GM21786 (cell line): ENCODE measurements around the gene PCCA.
"Not testable (repeated sequence)": the region's sequence is repeated elsewhere in the genome, so short reads cannot be mapped to it uniquely, and the experiment has no call there.

Source experiments
- ATAC-seq: cut with Tn5 transposase; IDR thresholded peaks from one replicate; pipeline ENCODE4 v1.9.1; 2021; ENCODE audit not compliant: unreplicated experiment

Gene PCCA

GRCh38 chr13:100298691-100299090 is 209.8 kb downstream of the PCCA start:
- no peak for ATAC-seq

DNA sequence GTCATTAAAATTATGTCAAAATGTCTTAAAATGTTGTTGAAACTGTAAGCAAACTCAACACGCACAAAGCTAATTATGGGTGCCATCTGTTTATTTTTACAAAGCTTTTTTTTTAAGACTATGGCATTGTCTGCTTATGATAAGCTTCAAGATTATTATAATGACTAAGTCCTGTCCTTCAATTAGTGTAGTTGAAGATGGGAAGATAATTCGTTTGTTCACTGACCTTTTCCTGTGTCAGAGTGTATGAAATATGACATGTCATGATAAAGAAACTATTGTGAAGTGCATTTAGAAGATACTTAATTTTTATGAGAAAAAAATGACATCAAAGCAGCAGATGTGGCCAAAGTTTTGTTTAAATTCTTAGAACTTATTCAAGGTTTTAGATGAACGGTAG is 211.3 kb downstream of the PCCA start:
- ATAC-seq, result no peak

- no peak for ATAC-seq
Measured at GRCh38 chr13:100300708-100301107, 211.8 kb downstream of the PCCA start.

DNA sequence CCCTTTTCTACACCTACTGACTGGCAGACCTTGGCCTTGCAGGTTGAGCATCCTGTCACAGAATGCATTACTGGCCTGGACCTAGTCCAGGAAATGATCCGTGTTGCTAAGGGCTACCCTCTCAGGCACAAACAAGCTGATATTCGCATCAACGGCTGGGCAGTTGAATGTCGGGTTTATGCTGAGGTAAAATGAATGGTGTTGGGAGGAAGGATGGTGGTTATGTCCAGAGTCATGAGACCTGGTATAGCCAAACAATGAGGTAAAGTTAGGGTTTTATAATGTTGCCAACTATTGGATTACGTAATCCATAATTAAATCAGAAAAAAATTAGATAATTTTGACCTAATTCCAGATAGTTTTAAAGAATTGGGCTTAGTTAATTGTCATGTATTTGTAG is 212.5 kb downstream of the PCCA start:
- no peak for ATAC-seq

DNA sequence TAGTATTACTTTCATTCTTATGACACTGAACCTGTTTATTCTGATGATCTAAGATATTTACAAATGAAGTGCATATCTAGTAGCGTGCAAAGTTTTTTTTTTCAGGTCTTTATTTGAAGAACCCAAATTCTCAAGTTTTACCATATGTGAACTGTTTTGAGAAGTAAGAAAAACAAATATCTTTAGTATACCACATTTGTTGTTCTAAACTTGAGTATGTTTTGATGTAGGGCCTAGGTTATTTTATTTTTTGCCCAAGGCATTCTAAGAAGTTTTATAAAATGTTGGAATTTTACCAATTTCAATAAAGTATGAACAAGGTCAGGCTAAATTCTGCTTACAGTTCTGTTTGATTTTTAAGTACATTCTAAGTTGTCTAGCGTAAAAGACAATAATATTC is 213.5 kb downstream of the PCCA start:
- no peak for ATAC-seq

DNA sequence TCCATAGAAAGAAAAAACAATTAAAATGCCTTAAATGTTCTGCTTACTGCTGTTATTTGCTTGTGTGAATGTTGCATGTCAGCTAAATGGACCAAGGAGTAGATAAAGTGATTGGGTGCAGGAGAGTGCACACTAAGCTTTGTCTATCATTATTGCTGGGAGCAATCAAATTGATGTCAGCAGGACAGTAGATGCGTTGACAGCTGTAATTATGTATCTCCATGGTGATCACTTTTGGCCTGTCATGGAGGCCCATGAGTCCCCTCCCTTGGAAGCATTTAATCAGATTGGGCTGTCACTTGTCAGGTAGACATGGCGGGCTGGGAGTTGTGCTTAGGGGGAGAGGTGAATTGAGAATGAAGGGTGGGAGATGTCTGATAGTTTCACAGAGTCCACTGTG is 215.3 kb downstream of the PCCA start:
- no peak for ATAC-seq

GRCh38 chr13:100305398-100305797 is 216.5 kb downstream of the PCCA start:
- ATAC-seq, result no peak

- ATAC-seq, result no peak
Measured at GRCh38 chr13:100306030-100306429, 217.1 kb downstream of the PCCA start.

DNA sequence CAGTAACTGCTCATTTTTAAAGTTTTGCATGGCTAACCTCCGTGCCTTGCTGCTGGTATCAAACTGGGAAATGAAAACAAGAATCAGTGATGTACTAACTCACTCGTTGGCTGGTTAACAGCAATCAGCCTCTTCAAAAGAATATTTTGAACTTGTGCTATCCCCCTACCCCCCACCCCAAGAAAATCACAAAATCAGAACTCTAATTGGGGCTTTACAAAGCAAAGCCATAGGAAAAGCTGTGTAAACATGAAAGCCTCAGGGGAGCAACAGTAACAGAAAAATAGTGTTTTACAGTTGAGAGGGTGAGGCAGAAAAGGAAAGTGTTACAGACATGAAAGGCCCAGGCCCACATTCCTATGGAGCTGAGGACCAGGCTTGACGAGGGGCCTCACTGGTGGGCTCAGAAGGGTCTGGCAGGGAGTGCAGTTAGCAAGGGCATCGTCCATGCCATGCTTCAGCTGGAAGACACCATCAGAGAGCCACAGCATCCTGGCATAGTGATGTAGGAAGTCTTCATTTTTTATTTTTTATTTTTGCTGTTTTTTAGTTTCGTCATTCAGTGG is 217.6 kb downstream of the PCCA start:
- no peak for ATAC-seq

GRCh38 chr13:100314132-100314910 is 225.4 kb downstream of the PCCA start:
- no peak for ATAC-seq

DNA sequence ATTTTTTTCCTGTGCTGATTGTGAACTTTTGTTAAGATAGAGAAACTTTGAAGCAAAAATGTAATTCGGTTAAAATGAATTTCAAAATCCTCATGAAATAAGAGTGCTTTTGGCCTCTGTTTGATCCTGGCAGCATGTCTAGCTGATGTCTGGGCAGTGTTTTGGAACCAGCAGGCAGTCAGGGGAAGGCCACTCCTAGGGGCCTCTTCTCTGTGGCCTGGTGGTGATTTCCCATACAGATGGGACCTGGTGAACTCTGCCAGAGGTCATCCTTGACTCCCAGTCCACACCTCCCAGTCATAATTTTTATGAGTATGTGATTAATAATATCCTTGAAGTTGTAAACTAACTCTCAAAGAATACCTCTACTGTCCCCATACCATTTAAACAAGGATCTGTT is 226.6 kb downstream of the PCCA start:
- peak; percentile 56 for ATAC-seq

GRCh38 chr13:100318473-100318872 is 229.6 kb downstream of the PCCA start:
- ATAC-seq, result not testable (repeated sequence)

DNA sequence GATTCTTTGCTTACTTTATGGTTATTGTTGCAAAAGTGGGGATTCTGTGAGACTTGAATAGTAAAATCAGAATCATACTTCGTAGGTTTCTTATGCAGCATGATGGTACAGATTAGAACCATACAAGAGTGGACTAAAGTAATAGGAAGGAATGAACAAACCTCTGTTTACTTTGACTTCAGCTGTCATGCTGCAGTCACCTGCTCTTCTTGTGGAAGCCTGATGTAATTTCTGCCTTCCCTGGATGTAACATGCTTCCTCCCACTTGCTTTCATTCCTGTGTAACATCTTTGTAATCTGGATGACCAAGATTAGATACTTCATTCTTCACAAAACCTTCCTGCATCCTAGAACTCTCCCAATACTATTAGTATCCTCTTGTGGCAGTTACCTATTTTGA is 235.0 kb downstream of the PCCA start:
- ATAC-seq, result no peak

- ATAC-seq, result no peak
Measured at GRCh38 chr13:100330662-100331061, 241.8 kb downstream of the PCCA start.

DNA sequence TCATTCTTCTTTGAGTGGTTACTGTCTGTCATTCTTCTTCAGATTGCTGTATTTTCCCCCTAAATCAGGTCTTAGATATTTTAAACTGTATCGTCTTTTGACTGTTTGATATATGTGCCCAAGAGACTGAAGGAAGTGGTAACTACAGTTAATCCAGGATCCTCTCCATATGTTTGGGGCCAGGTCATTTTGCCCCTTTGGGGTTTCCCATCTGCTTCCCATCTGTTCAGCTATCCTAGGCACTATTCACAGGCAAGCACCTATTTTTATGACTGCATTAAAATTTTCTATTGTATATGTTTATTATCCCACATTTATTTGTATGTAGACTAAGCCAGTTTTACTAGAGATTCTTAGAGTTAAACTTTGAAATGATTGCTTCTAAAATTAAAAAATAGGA is 244.2 kb downstream of the PCCA start:
- no peak for ATAC-seq

- peak; percentile 80 for ATAC-seq
Measured at GRCh38 chr13:100334214-100334613, 245.3 kb downstream of the PCCA start.

DNA sequence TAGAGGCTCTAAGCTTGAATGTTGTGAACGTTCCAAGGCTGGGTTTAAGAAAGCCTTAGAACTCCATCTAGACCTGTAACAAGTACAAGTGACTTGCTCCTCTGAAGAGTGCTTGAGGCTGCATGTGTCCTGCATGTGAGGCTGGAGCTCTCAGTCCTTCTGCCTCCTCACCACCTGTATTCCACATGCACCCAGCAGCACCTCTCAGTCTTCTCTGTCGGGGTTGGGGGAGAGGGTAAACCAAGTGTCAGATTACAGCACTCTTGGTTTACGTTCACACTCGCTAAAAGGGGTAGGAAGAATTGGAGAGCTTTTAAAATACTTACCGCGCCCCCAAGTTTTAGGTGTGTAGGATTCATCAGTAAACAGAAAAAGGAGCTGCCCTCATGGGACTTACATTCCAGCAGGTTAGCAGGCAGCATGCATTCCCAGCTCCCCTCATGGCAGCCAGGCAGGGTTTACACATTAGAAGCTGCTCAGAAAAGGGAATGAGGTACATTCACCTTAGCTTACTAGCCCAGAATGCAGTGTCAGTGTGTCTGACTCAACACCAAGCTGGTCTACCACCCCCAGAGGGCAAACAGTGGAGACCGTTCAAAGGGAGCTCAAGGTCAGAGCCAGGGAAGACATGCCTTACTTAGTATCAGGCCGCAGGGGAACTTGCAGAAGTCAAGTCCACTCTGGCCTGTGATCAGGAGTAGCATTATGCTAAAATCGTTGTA is 248.1 kb downstream of the PCCA start:
- ATAC-seq, result no peak

DNA sequence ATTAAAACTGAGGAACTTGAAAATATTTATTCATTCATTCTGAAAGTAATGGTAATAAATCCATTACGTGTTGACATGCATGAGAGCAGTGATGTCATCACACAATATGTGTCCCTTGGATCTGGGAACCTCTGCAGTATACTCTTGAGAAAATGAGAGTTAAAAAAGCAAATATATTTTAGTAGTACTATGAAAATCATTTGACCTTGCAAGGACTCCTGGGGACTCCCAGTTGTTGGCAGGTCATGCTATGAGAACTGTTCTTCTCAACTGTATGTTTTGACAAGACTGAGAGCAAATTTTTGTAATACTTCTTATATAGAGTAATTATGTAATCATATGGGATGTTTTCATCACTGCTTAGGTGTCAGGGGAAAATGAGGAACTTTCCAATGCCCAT is 249.4 kb downstream of the PCCA start:
- ATAC-seq, result no peak

GRCh38 chr13:100339411-100339940 is 250.6 kb downstream of the PCCA start:
- no peak for ATAC-seq

GRCh38 chr13:100340865-100341264 is 252.0 kb downstream of the PCCA start:
- ATAC-seq, result no peak

GRCh38 chr13:100341327-100341726 is 252.4 kb downstream of the PCCA start:
- no peak for ATAC-seq

GRCh38 chr13:100344544-100344943 is 255.7 kb downstream of the PCCA start:
- no peak for ATAC-seq
